Amygdala (tissue), 56 donors: ENCODE data around the gene FBXO10.

ENCODE experiments used
- DNase-seq, 56 donors: peaks; one replicate each; lab custom pipeline; 2025; lab: John Stamatoyannopoulos, UW

The FBXO10 gene

GRCh38 chr9:37596504-37596903 is 20.3 kb upstream of the FBXO10 start:
- no peak for DNase-seq

GRCh38 chr9:37593883-37594448 is 17.8 kb upstream of the FBXO10 start:
- DNase-seq = no peak

- DNase-seq = peak; percentile 46 to 94 (median 86)
Observed at GRCh38 chr9:37592108-37592951, 16.1 kb upstream of the FBXO10 start, which contains the start of gene TOMM5. TSS of gene TOMM5 (minus strand) at chr9:37592597. CDS start at chr9:37592532, 65 bp downstream.

- no peak for DNase-seq
Observed at GRCh38 chr9:37587521-37587920, 11.3 kb upstream of the FBXO10 start.

GRCh38 chr9:37583522-37584121 is 7.4 kb upstream of the FBXO10 start:
- DNase-seq = no peak

- DNase-seq = peak in 1 of 56 donors; percentile 6
Observed at GRCh38 chr9:37582548-37583157, 6.5 kb upstream of the FBXO10 start.

GRCh38 chr9:37575511-37575914 is 667 bp downstream of the FBXO10 start:
- no peak for DNase-seq

GRCh38 chr9:37575001-37575400 is 1.2 kb downstream of the FBXO10 start:
- no peak for DNase-seq

GRCh38 chr9:37574241-37574721 is 1.9 kb downstream of the FBXO10 start:
- peak in 1 of 56 donors; percentile 23 for DNase-seq

GRCh38 chr9:37571282-37571681 is 4.9 kb downstream of the FBXO10 start:
- DNase-seq = no peak

GRCh38 chr9:37566716-37567115 is 9.5 kb downstream of the FBXO10 start:
- no peak for DNase-seq

GRCh38 chr9:37565661-37566618 is 10.2 kb downstream of the FBXO10 start:
- DNase-seq = no peak

- DNase-seq = no peak
Observed at GRCh38 chr9:37564916-37565315, 11.3 kb downstream of the FBXO10 start.

GRCh38 chr9:37563806-37564513 is 12.2 kb downstream of the FBXO10 start:
- no peak for DNase-seq

GRCh38 chr9:37562826-37563225 is 13.4 kb downstream of the FBXO10 start:
- DNase-seq = no peak

- no peak for DNase-seq
Observed at GRCh38 chr9:37561682-37562081, 14.5 kb downstream of the FBXO10 start.

GRCh38 chr9:37559855-37560592 is 16.2 kb downstream of the FBXO10 start:
- no peak for DNase-seq

GRCh38 chr9:37559125-37559524 is 17.1 kb downstream of the FBXO10 start:
- DNase-seq = no peak
